ENCODE results near the gene KCNK4.

KCNK4 gene

GRCh38 chr11:64268025-64268892 is 22.8 kb upstream of the KCNK4 start:
- DNase-seq (ENCODE audit: low read depth, low spot score), result no peak

GRCh38 chr11:64268893-64269539 is 22.1 kb upstream of the KCNK4 start:
- no peak for DNase-seq (ENCODE audit: low read depth, low spot score)

- DNase-seq (ENCODE audit: low read depth, low spot score), result peak; percentile 99
These were observed 21.4 kb upstream of the KCNK4 start for GRCh38 chr11:64269540-64270220.

GRCh38 chr11:64275031-64275800 is 15.9 kb upstream of the KCNK4 start:
- no peak for DNase-seq (ENCODE audit: low read depth, low spot score)

GRCh38 chr11:64275841-64276240 is 15.3 kb upstream of the KCNK4 start:
- no peak for DNase-seq (ENCODE audit: low read depth, low spot score)

- no peak for DNase-seq (ENCODE audit: low read depth, low spot score)
These were observed 14.3 kb upstream of the KCNK4 start for GRCh38 chr11:64276653-64277431.

- no peak for DNase-seq (ENCODE audit: low read depth, low spot score)
These were observed 12.4 kb upstream of the KCNK4 start for GRCh38 chr11:64278576-64279190.

GRCh38 chr11:64281957-64282770 is 8.9 kb upstream of the KCNK4 start:
- no peak for DNase-seq (ENCODE audit: low read depth, low spot score)

GRCh38 chr11:64283092-64283491 is 8.0 kb upstream of the KCNK4 start:
- no peak for DNase-seq (ENCODE audit: low read depth, low spot score)

- peak; percentile 70 for DNase-seq (ENCODE audit: low read depth, low spot score)
These were observed 6.8 kb upstream of the KCNK4 start, which contains the start of gene BAD for GRCh38 chr11:64284048-64284961. TSS of gene BAD (minus strand) at chr11:64284665. CDS start at chr11:64284368, 297 bp downstream.

- no peak for DNase-seq (ENCODE audit: low read depth, low spot score)
These were observed 5.9 kb upstream of the KCNK4 start, which contains the start of gene GPR137 for GRCh38 chr11:64284962-64285884. TSS of gene GPR137 (plus strand) at chr11:64285848. CDS start at chr11:64286525, 677 bp downstream.

GRCh38 chr11:64285885-64286800 is 5.0 kb upstream of the KCNK4 start:
- no peak for DNase-seq (ENCODE audit: low read depth, low spot score)

- no peak for DNase-seq (ENCODE audit: low read depth, low spot score)
These were observed 4.3 kb upstream of the KCNK4 start for GRCh38 chr11:64286801-64287159.

- no peak for DNase-seq (ENCODE audit: low read depth, low spot score)
These were observed 3.3 kb upstream of the KCNK4 start for GRCh38 chr11:64287676-64288352.

- no peak for DNase-seq (ENCODE audit: low read depth, low spot score)
These were observed 2.8 kb upstream of the KCNK4 start for GRCh38 chr11:64288353-64288750.

All from smooth muscle cell of the brain vasculature (primary cell).